Body of pancreas (tissue), 4 donors: ENCODE measurements around the gene LCN12. TPM values are rescaled to one million over a fixed set of nuclear protein-coding genes. Genes with fewer than 3 reads are reported as not detected.

Source experiments
- ATAC-seq: fragments of 150-250 bp; one replicate; pipeline ENCODE4 v1.9.1; 2016
- DNase-seq, 4 donors: peaks; one replicate each; pipeline ENCODE4 v3.0.0-alpha.2; 2019
- H3K27ac ChIP-seq, 4 donors: fragments of 200-600 bp; sonication (generic); 1 replicate in 3 of 4; 2 replicates in 1 of 4; pipeline versions ENCODE4 v1.5.1 to v1.6.1; 2016 to 2019; ENCODE audit warnings: mild to moderate bottlenecking in 1 of 4, mixed read lengths in 1 of 4, moderate library complexity in 1 of 4
- H3K27me3 ChIP-seq, 2 donors: fragments of 200-600 bp; sonication (generic); one replicate each; pipeline ENCODE4 v1.6.0; 2016; ENCODE audit warnings: mild to moderate bottlenecking in 1 of 2
- H3K36me3 ChIP-seq, 2 donors: fragments of 200-600 bp; sonication (generic); replicated peaks in 1 of 2; 2 replicates each; pipeline ENCODE4 v1.5.1; 2016; ENCODE audit warnings: low read depth in 2 of 2; ENCODE audit not compliant: insufficient read depth in 1 of 2
- H3K4me1 ChIP-seq: fragments of 200-600 bp; sonication (generic); one replicate; pipeline ENCODE4 v1.6.0; 2016
- H3K4me3 ChIP-seq, 2 donors: fragments of 200-600 bp; sonication (generic); 1 replicate in 1 of 2; 2 replicates in 1 of 2; pipeline ENCODE4 v1.5.1; 2016 to 2019
- H3K9me3 ChIP-seq, 3 donors: fragments of 200-600 bp; sonication (generic); 1 replicate in 2 of 3; 2 replicates in 1 of 3; pipeline ENCODE4 v1.5.1; 2016
- POLR2A ChIP-seq, 3 donors: fragments of 450-650 bp; IDR thresholded peaks; one replicate each; pipeline ENCODE4 v1.6.1; 2016; ENCODE audit warnings: antibody characterized with exemption in 3 of 3, mild to moderate bottlenecking in 2 of 3
- WGBS, 2 donors: methylation state at CpG; one replicate each; pipeline ENCODE4 v1.1.5; 2017; 5-methylcytosine and 5-hydroxymethylcytosine counted together
- intact Hi-C: fragments of 100-400 bp; cut with DNase I; formaldehyde crosslinking; loops from one replicate; pipeline ENCODE4 v1.15.1; 2023
- total RNA-seq, 2 donors: library from RNA; depleted of rRNA; stranded (reverse); fragments of >200 nt; gene quantifications; one replicate each; pipeline ENCODE4 v1.1.0, GENCODE V29; 2016
- TF ChIP-seq, protein P1 (sequence below), 7 experiments: fragments of 450-650 bp in 4 of 7; fragments of 200-600 bp in 3 of 7; sonication (generic) in 3 of 7; IDR thresholded peaks; one replicate each; pipeline ENCODE4 v1.5.1; 2016 to 2019; ENCODE audit warnings: antibody characterized with exemption in 7 of 7

The LCN12 gene
- total RNA-seq, 2 donors from 2014 or later, result 1.3 to 4.9 TPM

GRCh38 chr9:136916330-136917184, 35.5 kb upstream of the LCN12 start:
- WGBS, 2 donors, result 87 to 91% methylated on average over 23 to 28 of the region's 32 CpGs
- ATAC-seq, result no peak
- Histone ChIP-seq H3K36me3 (peaks cover 0 to 22% of the 10 kb centered on the region in 2 donors), H3K27me3 (no peaks in the 10 kb centered on the region), H3K9me3 (no peaks in the 10 kb centered on the region), H3K4me3 (no peak overlapping the region), H3K4me1 (no peaks in the 10 kb centered on the region), H3K27ac (no peak overlapping the region)
- no peak for DNase-seq
- TF ChIP-seq, protein P1, sequence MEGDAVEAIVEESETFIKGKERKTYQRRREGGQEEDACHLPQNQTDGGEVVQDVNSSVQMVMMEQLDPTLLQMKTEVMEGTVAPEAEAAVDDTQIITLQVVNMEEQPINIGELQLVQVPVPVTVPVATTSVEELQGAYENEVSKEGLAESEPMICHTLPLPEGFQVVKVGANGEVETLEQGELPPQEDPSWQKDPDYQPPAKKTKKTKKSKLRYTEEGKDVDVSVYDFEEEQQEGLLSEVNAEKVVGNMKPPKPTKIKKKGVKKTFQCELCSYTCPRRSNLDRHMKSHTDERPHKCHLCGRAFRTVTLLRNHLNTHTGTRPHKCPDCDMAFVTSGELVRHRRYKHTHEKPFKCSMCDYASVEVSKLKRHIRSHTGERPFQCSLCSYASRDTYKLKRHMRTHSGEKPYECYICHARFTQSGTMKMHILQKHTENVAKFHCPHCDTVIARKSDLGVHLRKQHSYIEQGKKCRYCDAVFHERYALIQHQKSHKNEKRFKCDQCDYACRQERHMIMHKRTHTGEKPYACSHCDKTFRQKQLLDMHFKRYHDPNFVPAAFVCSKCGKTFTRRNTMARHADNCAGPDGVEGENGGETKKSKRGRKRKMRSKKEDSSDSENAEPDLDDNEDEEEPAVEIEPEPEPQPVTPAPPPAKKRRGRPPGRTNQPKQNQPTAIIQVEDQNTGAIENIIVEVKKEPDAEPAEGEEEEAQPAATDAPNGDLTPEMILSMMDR (IDR thresholded peaks at IDR 0.05), result no peak
- no peak for TF ChIP-seq POLR2A (IDR thresholded peaks at IDR 0.05)
- intact Hi-C loops, result no loop called here

DNA sequence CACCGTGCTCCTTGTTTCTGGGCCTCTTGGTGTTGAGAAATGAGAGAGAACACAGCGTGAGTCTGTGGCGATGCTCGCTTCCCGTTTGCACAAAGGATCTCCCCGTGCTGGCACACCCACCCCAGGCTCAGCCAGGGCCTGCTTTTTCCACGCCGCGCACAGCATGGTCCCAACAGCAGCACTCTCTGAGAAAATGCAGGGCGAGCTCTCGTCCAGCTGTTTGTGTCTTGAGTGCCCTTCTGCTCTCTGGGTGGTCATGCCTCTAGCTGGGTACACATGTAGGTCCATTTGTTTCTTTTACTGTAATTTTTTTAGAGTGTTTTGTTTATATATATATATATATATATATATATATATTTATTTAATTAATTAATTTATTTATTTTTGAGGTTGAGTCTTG, 34.2 kb upstream of the LCN12 start:
- ATAC-seq (no peak), DNase-seq (no peak)
- Histone ChIP-seq H3K27me3 (no peaks in the 10 kb centered on the region), H3K36me3 (peaks cover 0 to 22% of the 10 kb centered on the region in 2 donors), H3K4me3 (no peak overlapping the region), H3K4me1 (no peaks in the 10 kb centered on the region), H3K27ac (no peak overlapping the region), H3K9me3 (no peaks in the 10 kb centered on the region)
- TF ChIP-seq POLR2A (IDR thresholded peaks at IDR 0.05), result no peak
- TF ChIP-seq, protein P1 (IDR thresholded peaks at IDR 0.05), result no peak
- intact Hi-C loops, result no loop called here
- 90 to 96% methylated on average over 11 of the region's 11 CpGs for whole genome bisulfite sequencing, 2 donors

- Histone ChIP-seq H3K27me3 (no peaks in the 10 kb centered on the region), H3K27ac (no peak overlapping the region), H3K36me3 (peaks cover 0 to 22% of the 10 kb centered on the region in 2 donors), H3K4me3 (no peak overlapping the region), H3K9me3 (no peaks in the 10 kb centered on the region), H3K4me1 (no peaks in the 10 kb centered on the region)
- TF ChIP-seq, protein P1 (IDR thresholded peaks at IDR 0.05), result no peak
- no peak for TF ChIP-seq POLR2A (IDR thresholded peaks at IDR 0.05)
- no peak for ATAC-seq
- DNase-seq, result no peak
- intact Hi-C loops, result no loop called here
- WGBS, 2 donors, result 86 to 98% methylated on average over 5 to 13 of the region's 15 CpGs
These were observed 32.0 kb upstream of the LCN12 start for GRCh38 chr9:136920069-136920468.

DNA sequence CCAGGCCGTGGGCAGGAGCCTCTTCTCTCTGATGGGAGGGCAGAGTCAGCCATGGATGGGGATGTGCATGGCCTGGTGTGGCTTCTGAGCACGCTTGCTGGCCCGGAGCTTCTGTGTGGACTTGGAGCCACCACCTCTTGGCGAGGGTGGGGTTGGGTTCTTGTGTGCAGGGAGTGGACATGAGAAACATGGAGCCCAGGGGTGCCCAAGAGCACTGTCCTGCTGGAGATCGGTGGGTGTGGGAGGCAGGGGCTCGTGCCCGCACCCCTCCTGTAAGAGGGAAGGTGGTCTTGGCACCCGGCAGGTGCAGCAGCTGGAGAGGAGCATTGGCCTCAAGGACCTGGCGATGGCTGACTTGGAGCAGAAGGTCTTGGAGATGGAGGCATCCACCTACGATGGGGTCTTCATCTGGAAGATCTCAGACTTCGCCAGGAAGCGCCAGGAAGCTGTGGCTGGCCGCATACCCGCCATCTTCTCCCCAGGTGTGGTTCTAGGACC, 31.3 kb upstream of the LCN12 start:
- TF ChIP-seq, protein P1 (IDR thresholded peaks at IDR 0.05), result no peak
- TF ChIP-seq POLR2A (IDR thresholded peaks at IDR 0.05), result no peak
- H3K36me3 ChIP-seq, result peaks cover 0 to 22% of the 10 kb centered on the region in 2 donors

More for the DNA sequence above, 31.3 kb upstream of the LCN12 start:
- DNase-seq (no peak), ATAC-seq (no peak)
- no peaks in the 10 kb centered on the region for H3K27me3 ChIP-seq
- H3K27ac ChIP-seq, result no peak overlapping the region
- H3K4me3 ChIP-seq, result no peak overlapping the region
- 96% methylated on average over 7 to 14 of the region's 14 CpGs for WGBS, 2 donors
- no peaks in the 10 kb centered on the region for H3K4me1 ChIP-seq
- H3K9me3 ChIP-seq, result no peaks in the 10 kb centered on the region
- intact Hi-C loops, result no loop called here
